WTC11 (cell line): ENCODE measurements around the gene D2HGDH. TPM values are rescaled to one million over a fixed set of nuclear protein-coding genes. Genes with fewer than 3 reads are reported as not detected.

ENCODE experiments used
- ATAC-seq: fragments of 200-7000 bp; cut with Tn5 transposase; 2 replicates; pipeline ENCODE4 v1.10.0; 2021; ENCODE audit warnings: mild to moderate bottlenecking, moderate library complexity
- CTCF ChIA-PET: fragments of 300-600 bp; sonication (Branson Sonifier 250); formaldehyde crosslinking; loops from one replicate; lab custom pipeline; 2021; ENCODE audit warnings: antibody characterized with exemption; lab: Charles Lee
- POLR2A ChIA-PET: fragments of 350-600 bp; sonication (Branson Sonifier 250); formaldehyde crosslinking; loops from one replicate; lab custom pipeline; 2021; ENCODE audit warnings: antibody characterized with exemption; lab: Charles Lee
- DNase-seq: peaks from one replicate; pipeline ENCODE4 v3.0.0; 2021; ENCODE audit warnings: low spot score
- H3K27ac Mint-ChIP-seq: 2 replicates; pipeline ENCODE4 v1.8.0; 2021; ENCODE audit warnings: mixed read lengths
- H3K27me3 Mint-ChIP-seq: 2 replicates; pipeline ENCODE4 v1.8.0; 2021; ENCODE audit warnings: low read depth, mild to moderate bottlenecking, moderate library complexity, mixed read lengths
- H3K36me3 Mint-ChIP-seq: 2 replicates; pipeline ENCODE4 v1.8.0; 2021; ENCODE audit warnings: mixed read lengths
- H3K4me1 Mint-ChIP-seq: 2 replicates; pipeline ENCODE4 v1.8.0; 2022; ENCODE audit warnings: mixed read lengths
- H3K4me3 Mint-ChIP-seq: 2 replicates; pipeline ENCODE4 v1.8.0; 2021; ENCODE audit warnings: mild to moderate bottlenecking, moderate library complexity, mixed read lengths
- H3K9me3 Mint-ChIP-seq: 2 replicates; pipeline ENCODE4 v1.8.0; 2021; ENCODE audit warnings: mixed read lengths
- ATF3 ChIP-seq: sonication (generic); formaldehyde crosslinking; conservative IDR thresholded peaks from 2 replicates; pipeline ENCODE4 v1.8.1; 2022; ENCODE audit warnings: mild to moderate bottlenecking, missing genetic modification reagents
- CDX4 ChIP-seq: fragments of 250-450 bp; sonication (Bioruptor Pico); IDR thresholded peaks from 2 replicates; pipeline ENCODE4 v1.9.0; 2021; ENCODE audit warnings: moderate library complexity, mild to moderate bottlenecking, inconsistent platforms, borderline replicate concordance
- ERG ChIP-seq: fragments of 250-450 bp; sonication (Bioruptor Pico); IDR thresholded peaks from 2 replicates; pipeline ENCODE4 v1.8.0; 2021; ENCODE audit warnings: mild to moderate bottlenecking
- ESRRA ChIP-seq: sonication (generic); formaldehyde crosslinking; IDR thresholded peaks from 2 replicates; pipeline ENCODE4 v1.8.1; 2022; ENCODE audit warnings: mild to moderate bottlenecking, missing genetic modification reagents, borderline replicate concordance
- FOXP4 ChIP-seq: sonication (generic); formaldehyde crosslinking; IDR thresholded peaks from 2 replicates; pipeline ENCODE4 v1.8.0; 2022; ENCODE audit warnings: mild to moderate bottlenecking, missing genetic modification reagents
- GABPB1 ChIP-seq: sonication (generic); formaldehyde crosslinking; IDR thresholded peaks from 2 replicates; pipeline ENCODE4 v1.8.1; 2023; ENCODE audit warnings: mild to moderate bottlenecking, missing genetic modification reagents
- GTF2I ChIP-seq: fragments of 250-450 bp; sonication (Bioruptor Pico); conservative IDR thresholded peaks from 2 replicates; pipeline ENCODE4 v1.4.0; 2021; ENCODE audit warnings: mild to moderate bottlenecking
- IRF2 ChIP-seq: sonication (generic); formaldehyde crosslinking; IDR thresholded peaks from 2 replicates; pipeline ENCODE4 v1.8.0; 2022; ENCODE audit warnings: low read depth, missing genetic modification reagents, borderline replicate concordance
- MAX ChIP-seq: sonication (generic); formaldehyde crosslinking; IDR thresholded peaks from 2 replicates; pipeline ENCODE4 v1.8.0; 2022; ENCODE audit warnings: mild to moderate bottlenecking, missing genetic modification reagents
- NFYB ChIP-seq: sonication (generic); formaldehyde crosslinking; conservative IDR thresholded peaks from 2 replicates; pipeline ENCODE4 v1.8.0; 2022; ENCODE audit warnings: low read depth, missing genetic modification reagents
- NR1H2 ChIP-seq: sonication (generic); formaldehyde crosslinking; IDR thresholded peaks from 2 replicates; pipeline ENCODE4 v1.9.0; 2021; ENCODE audit warnings: mild to moderate bottlenecking, moderate library complexity, missing genetic modification reagents
- OVOL2 ChIP-seq: fragments of 250-450 bp; sonication (Bioruptor Pico); IDR thresholded peaks from 2 replicates; pipeline ENCODE4 v1.9.0; 2021; ENCODE audit warnings: mild to moderate bottlenecking, borderline replicate concordance
- RORB ChIP-seq: fragments of 250-450 bp; sonication (Bioruptor Pico); IDR thresholded peaks from 2 replicates; pipeline ENCODE4 v1.9.0; 2021; ENCODE audit warnings: mild to moderate bottlenecking
- SP1 ChIP-seq: sonication (generic); formaldehyde crosslinking; conservative IDR thresholded peaks from 2 replicates; pipeline ENCODE4 v1.8.1; 2022; ENCODE audit warnings: missing genetic modification reagents
- TCF7 ChIP-seq: sonication (generic); formaldehyde crosslinking; IDR thresholded peaks from 2 replicates; pipeline ENCODE4 v1.8.0; 2022; ENCODE audit warnings: mild to moderate bottlenecking, low read depth, missing genetic modification reagents, moderate library complexity
- USF1 ChIP-seq: sonication (generic); formaldehyde crosslinking; IDR thresholded peaks from 2 replicates; pipeline ENCODE4 v1.8.0; 2022; ENCODE audit warnings: mild to moderate bottlenecking, missing genetic modification reagents
- ZMAT4 ChIP-seq: fragments of 250-450 bp; sonication (Bioruptor Pico); IDR thresholded peaks from 2 replicates; pipeline ENCODE4 v1.9.0; 2021; ENCODE audit warnings: mild to moderate bottlenecking
- ZNF263 ChIP-seq: sonication (generic); formaldehyde crosslinking; IDR thresholded peaks from 2 replicates; pipeline ENCODE4 v1.8.1; 2022; ENCODE audit warnings: low read depth, mild to moderate bottlenecking, moderate library complexity, missing genetic modification reagents
- ZNF317 ChIP-seq: sonication (generic); formaldehyde crosslinking; IDR thresholded peaks from 2 replicates; pipeline ENCODE4 v1.8.1; 2023; ENCODE audit warnings: low read depth, mild to moderate bottlenecking, moderate library complexity, missing genetic modification reagents, borderline replicate concordance
- ZNF396 ChIP-seq: fragments of 250-450 bp; sonication (Bioruptor Pico); IDR thresholded peaks from 2 replicates; pipeline ENCODE4 v1.8.0; 2021; ENCODE audit warnings: mild to moderate bottlenecking, moderate library complexity, borderline replicate concordance
- ZNF423 ChIP-seq: fragments of 250-450 bp; sonication (Bioruptor Pico); IDR thresholded peaks from 2 replicates; pipeline ENCODE4 v2.1.2; 2022; ENCODE audit warnings: mild to moderate bottlenecking, moderate library complexity
- ZNF425 ChIP-seq: fragments of 250-450 bp; sonication (Bioruptor Pico); conservative IDR thresholded peaks from 2 replicates; pipeline ENCODE4 v1.9.0; 2021; ENCODE audit warnings: mild to moderate bottlenecking
- total RNA-seq: library from RNA; stranded (reverse); gene quantifications from 3 replicates; pipeline ENCODE4 v1.2.3, GENCODE V29; 2021

Gene D2HGDH
- total RNA-seq, 1 experiment from 2014 or later: 22.7 TPM

GRCh38 chr2:241770185-241770935 lies 35.9 kb downstream of the D2HGDH start:
- peak; percentile 15 for ATAC-seq
- Mint-ChIP-seq H3K9me3 (no peaks in the 10 kb centered on the region), H3K4me3 (no peak overlapping the region), H3K4me1 (peaks cover 12% of the 10 kb centered on the region), H3K27me3 (no peaks in the 10 kb centered on the region), H3K27ac (no peak overlapping the region), H3K36me3 (no peaks in the 10 kb centered on the region)
- TF ChIP-seq ERG (CRISPR knock-in tag): no peak
- TF ChIP-seq GABPB1: peak; percentile 87
- TF ChIP-seq GTF2I (CRISPR knock-in tag): no peak
- TF ChIP-seq OVOL2: no peak
- no peak for TF ChIP-seq TCF7
- peak; percentile 66 for TF ChIP-seq ZNF423 (CRISPR knock-in tag)
- no peak for TF ChIP-seq FOXP4 (CRISPR knock-in tag)
- ChIA-PET POLR2A (no interaction called here), CTCF (interaction anchor here (1.8 kb wide), 1 partner anchor 108 kb away, joined by 4 read pairs; no protein-coding TSS in a partner anchor)
- DNase-seq: peak; percentile 15

- peaks cover 12% of the 10 kb centered on the region for H3K4me1 Mint-ChIP-seq
- H3K36me3 Mint-ChIP-seq: no peaks in the 10 kb centered on the region
- no peaks in the 10 kb centered on the region for H3K9me3 Mint-ChIP-seq
- ChIA-PET CTCF (interaction anchor here (1.8 kb wide), 1 partner anchor 107 kb away, joined by 4 read pairs; no protein-coding TSS in a partner anchor), POLR2A (no interaction called here)
- H3K27me3 Mint-ChIP-seq: no peaks in the 10 kb centered on the region
- no peak for DNase-seq
- peak overlapping the region; percentile 60; the same call in 1 of the 2 replicates for H3K27ac Mint-ChIP-seq
- ATAC-seq: no peak
- no peak for TF ChIP-seq OVOL2
- TF ChIP-seq CDX4: no peak
- TF ChIP-seq ZNF425 (CRISPR knock-in tag): no peak
- TF ChIP-seq NR1H2: no peak
- TF ChIP-seq RORB (CRISPR knock-in tag): no peak
- no peak for TF ChIP-seq ATF3 (CRISPR knock-in tag)
- H3K4me3 Mint-ChIP-seq: no peak overlapping the region
Observed at GRCh38 chr2:241770936-241771285, 36.5 kb downstream of the D2HGDH start.

- ChIA-PET CTCF (interaction anchor here (1.8 kb wide), 1 partner anchor 107 kb away, joined by 4 read pairs; no protein-coding TSS in a partner anchor), POLR2A (no interaction called here)
- Mint-ChIP-seq H3K4me3 (no peak overlapping the region), H3K27me3 (no peaks in the 10 kb centered on the region), H3K9me3 (no peaks in the 10 kb centered on the region), H3K4me1 (peaks cover 12% of the 10 kb centered on the region), H3K27ac (peak overlapping the region; percentile 60; the same call in 1 of the 2 replicates), H3K36me3 (no peaks in the 10 kb centered on the region)
- ATAC-seq (peak; percentile 18), DNase-seq (peak; percentile 17)
- TF ChIP-seq MAX (CRISPR knock-in tag): peak; percentile 33; the same call in 1 of the 2 replicates
- TF ChIP-seq GABPB1: peak; percentile 99
- peak; percentile 55; the same call in 1 of the 2 replicates for TF ChIP-seq ZNF263 (CRISPR knock-in tag)
- TF ChIP-seq ZNF396 (CRISPR knock-in tag): no peak
- TF ChIP-seq IRF2 (CRISPR knock-in tag): no peak
- no peak for TF ChIP-seq ESRRA (CRISPR knock-in tag)
- TF ChIP-seq SP1: no peak
- TF ChIP-seq ZNF317 (CRISPR knock-in tag): no peak
- no peak for TF ChIP-seq ZMAT4
- TF ChIP-seq USF1 (CRISPR knock-in tag): no peak
- TF ChIP-seq NFYB (CRISPR knock-in tag): no peak
Observed at GRCh38 chr2:241771286-241772062, 37.0 kb downstream of the D2HGDH start.
